H9 (cell line): ENCODE measurements around the gene PC. TPM values are rescaled to one million over a fixed set of nuclear protein-coding genes. Genes with fewer than 3 reads are reported as not detected.
"Not testable (repeated sequence)": the region's sequence is repeated elsewhere in the genome, so short reads cannot be mapped to it uniquely, and the experiment has no call there.

Experiments
- DNase-seq: peaks from one replicate; pipeline ENCODE4 v3.0.0-alpha.2; 2017
- H2AFZ ChIP-seq: one replicate; pipeline ENCODE4 v1.6.1; 2013; ENCODE audit warnings: mild to moderate bottlenecking, low read length, control low read depth, moderate library complexity
- H2AK5ac ChIP-seq: 2 replicates; pipeline ENCODE4 v1.6.1; 2013; ENCODE audit warnings: low read length, control low read depth, mixed read lengths; ENCODE audit not compliant: insufficient read length
- H2BK120ac ChIP-seq: one replicate; pipeline ENCODE4 v1.6.1; 2013; ENCODE audit warnings: low read depth, mild to moderate bottlenecking, low read length, control low read depth, inconsistent platforms; ENCODE audit not compliant: poor library complexity, severe bottlenecking
- H2BK12ac ChIP-seq: 2 replicates; pipeline ENCODE4 v1.6.1; 2013; ENCODE audit warnings: low read length, control low read depth, mixed read lengths, low read depth; ENCODE audit not compliant: insufficient read length
- H2BK15ac ChIP-seq: 2 replicates; pipeline ENCODE4 v1.6.1; 2013; ENCODE audit warnings: low read depth, low read length, control low read depth
- H2BK20ac ChIP-seq: one replicate; pipeline ENCODE4 v1.6.1; 2013; ENCODE audit warnings: low read depth, mild to moderate bottlenecking, low read length, control low read depth, inconsistent platforms; ENCODE audit not compliant: poor library complexity, severe bottlenecking
- H2BK5ac ChIP-seq: 2 replicates; pipeline ENCODE4 v1.6.1; 2013; ENCODE audit warnings: low read length, control low read depth, mixed read lengths; ENCODE audit not compliant: insufficient read length
- H3K14ac ChIP-seq: 2 replicates; pipeline ENCODE4 v1.6.1; 2013; ENCODE audit warnings: low read length, control low read depth; ENCODE audit not compliant: insufficient read depth
- H3K18ac ChIP-seq: 2 replicates; pipeline ENCODE4 v1.6.1; 2013; ENCODE audit warnings: low read depth, mild to moderate bottlenecking, mixed read lengths, low read length, control low read depth; ENCODE audit not compliant: insufficient read length
- H3K23ac ChIP-seq: 2 replicates; pipeline ENCODE4 v1.6.1; 2013; ENCODE audit warnings: low read length, control low read depth, mixed read lengths, low read depth; ENCODE audit not compliant: insufficient read length
- H3K23me2 ChIP-seq: 2 replicates; pipeline ENCODE4 v1.6.1; 2013; ENCODE audit warnings: low read depth, mild to moderate bottlenecking, mixed read lengths, low read length, control low read depth; ENCODE audit not compliant: insufficient read length, poor library complexity, severe bottlenecking
- H3K27ac ChIP-seq: 2 replicates; pipeline ENCODE4 v1.5.1; 2013; ENCODE audit warnings: low read length, control low read depth, mixed read lengths, low read depth; ENCODE audit not compliant: insufficient read length
- H3K27me3 ChIP-seq: 2 replicates; pipeline ENCODE4 v1.6.1; 2013; ENCODE audit warnings: low read length, control low read depth, inconsistent platforms; ENCODE audit not compliant: insufficient read depth
- H3K4ac ChIP-seq: 2 replicates; pipeline ENCODE4 v1.6.1; 2013; ENCODE audit warnings: low read depth, mild to moderate bottlenecking, control low read depth, inconsistent platforms, low read length, moderate library complexity
- H3K4me1 ChIP-seq: 2 replicates; pipeline ENCODE4 v1.6.1; 2013; ENCODE audit warnings: low read length, control low read depth, inconsistent platforms; ENCODE audit not compliant: insufficient read depth
- H3K4me2 ChIP-seq: 2 replicates; pipeline ENCODE4 v1.6.1; 2013; ENCODE audit warnings: low read length, control low read depth, mixed read lengths; ENCODE audit not compliant: insufficient read length, insufficient read depth
- H3K56ac ChIP-seq: 2 replicates; pipeline ENCODE4 v1.6.1; 2013; ENCODE audit warnings: low read depth, mild to moderate bottlenecking, mixed read lengths, low read length, control low read depth; ENCODE audit not compliant: insufficient read length
- H3K79me1 ChIP-seq: 2 replicates; pipeline ENCODE4 v1.6.1; 2013; ENCODE audit warnings: low read depth, mild to moderate bottlenecking, moderate library complexity, low read length, control low read depth, inconsistent platforms; ENCODE audit not compliant: insufficient read depth, poor library complexity, severe bottlenecking
- H3K79me2 ChIP-seq: 2 replicates; pipeline ENCODE4 v1.6.1; 2013; ENCODE audit warnings: low read length, control low read depth, inconsistent platforms; ENCODE audit not compliant: insufficient read depth
- H3K9ac ChIP-seq: 2 replicates; pipeline ENCODE4 v1.6.1; 2013; ENCODE audit warnings: low read length, control low read depth, mixed read lengths; ENCODE audit not compliant: insufficient read length; ENCODE audit errors: extremely low read depth
- H3K9me3 ChIP-seq: one replicate; pipeline ENCODE4 v1.6.1; 2013; ENCODE audit warnings: low read depth, low read length, inconsistent platforms; ENCODE audit not compliant: control insufficient read depth
- H3T11ph ChIP-seq: one replicate; pipeline ENCODE4 v1.6.1; 2013; ENCODE audit warnings: mild to moderate bottlenecking, low read length, control low read depth, inconsistent platforms
- H4K20me1 ChIP-seq: one replicate; pipeline ENCODE4 v1.6.1; 2013; ENCODE audit not compliant: control insufficient read depth, insufficient read length, insufficient read depth
- H4K5ac ChIP-seq: 2 replicates; pipeline ENCODE4 v1.6.1; 2013; ENCODE audit warnings: low read depth, mild to moderate bottlenecking, mixed read lengths, low read length, control low read depth; ENCODE audit not compliant: insufficient read length
- H4K8ac ChIP-seq: replicated peaks from 2 replicates; pipeline ENCODE4 v1.6.1; 2013; ENCODE audit warnings: low read length, control low read depth, mixed read lengths, low read depth; ENCODE audit not compliant: insufficient read length
- H4K91ac ChIP-seq: 2 replicates; pipeline ENCODE4 v1.6.1; 2013; ENCODE audit warnings: low read depth, mild to moderate bottlenecking, moderate library complexity, mixed read lengths, low read length, control low read depth; ENCODE audit not compliant: insufficient read length
- H3K27ac Mint-ChIP-seq, 3 experiments: 2 replicates in 2 of 3; 3 replicates in 1 of 3; pipeline ENCODE4 v1.8.0; 2020 to 2021; ENCODE audit warnings: mixed read lengths in 3 of 3, mild to moderate bottlenecking in 1 of 3, moderate library complexity in 1 of 3
- H3K27me3 Mint-ChIP-seq: 2 replicates; pipeline ENCODE4 v1.8.0; 2021; ENCODE audit warnings: low read depth, mild to moderate bottlenecking, moderate library complexity, mixed read lengths
- H3K36me3 Mint-ChIP-seq, 3 experiments: 2 replicates in 2 of 3; 3 replicates in 1 of 3; pipeline ENCODE4 v1.8.0; 2020 to 2021; ENCODE audit warnings: low read depth in 3 of 3, mixed read lengths in 3 of 3; ENCODE audit not compliant: insufficient read depth in 1 of 3
- H3K4me1 Mint-ChIP-seq, 2 experiments: 2 replicates each; pipeline ENCODE4 v1.8.0; 2020; ENCODE audit warnings: mixed read lengths in 2 of 2
- H3K4me3 Mint-ChIP-seq, 2 experiments: 2 replicates in 1 of 2; 3 replicates in 1 of 2; pipeline ENCODE4 v1.8.0; 2020 to 2021; ENCODE audit warnings: mild to moderate bottlenecking in 2 of 2, mixed read lengths in 2 of 2, moderate library complexity in 1 of 2
- H3K9me3 Mint-ChIP-seq, 2 experiments: 2 replicates in 1 of 2; 3 replicates in 1 of 2; pipeline ENCODE4 v1.8.0; 2020; ENCODE audit warnings: mild to moderate bottlenecking in 2 of 2, mixed read lengths in 2 of 2, moderate library complexity in 1 of 2
- WGBS: extraction: QIAGEN DNeasy Blood & Tissue Kit; methylation state at CpG from one replicate; pipeline ENCODE4 v1.1.7; 2013; ENCODE audit warnings: missing lambda C conversion rate, low lambda C conversion rate, mixed read lengths; ENCODE audit not compliant: insufficient read length; ENCODE audit errors: extremely low coverage; 5-methylcytosine and 5-hydroxymethylcytosine counted together
- total RNA-seq: library from RNA; stranded (reverse); gene quantifications from 2 replicates; pipeline ENCODE4 v1.2.1, GENCODE V29; 2021
- TF ChIP-seq, protein P1 (sequence below): fragments of 200-600 bp; sonication (generic); conservative IDR thresholded peaks from 3 replicates; pipeline ENCODE4 v1.8.0; 2021; ENCODE audit warnings: antibody characterized with exemption, mild to moderate bottlenecking

PC gene
- total RNA-seq, 1 experiment from 2014 or later, result 32.6 TPM

DNA sequence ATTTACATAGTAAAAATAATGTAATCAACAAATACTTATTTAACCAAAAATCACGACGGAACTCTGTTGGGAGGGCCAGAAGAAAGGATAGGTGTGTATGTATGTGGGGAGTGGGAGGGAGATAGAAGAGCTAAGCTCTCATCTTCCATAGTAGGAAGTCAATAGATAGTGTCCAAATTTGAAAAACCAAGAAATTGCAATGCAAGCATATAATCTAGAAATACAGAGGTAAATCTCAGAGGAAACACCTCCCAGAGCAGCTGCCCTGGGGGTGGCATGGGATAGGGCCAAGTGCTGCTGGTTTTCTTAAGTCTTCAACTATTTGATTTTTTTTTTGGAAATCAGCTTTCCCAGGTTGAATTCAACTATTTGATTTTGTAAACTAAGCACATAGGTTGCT lies 33.9 kb upstream of the PC start:
- H2BK5ac ChIP-seq, result no peak overlapping the region
- H3K79me1 ChIP-seq, result no peaks in the 10 kb centered on the region
- H2BK20ac ChIP-seq, result no peak overlapping the region
- no peaks in the 10 kb centered on the region for H3K27me3 ChIP-seq
- peaks cover 0 to 8% (median 0%) of the 10 kb centered on the region in 3 experiments; a peak in 2 of 7 replicates for H3K36me3 Mint-ChIP-seq
- no peak overlapping the region for H3K14ac ChIP-seq
- H3K4me2 ChIP-seq, result no peak overlapping the region
- H2BK120ac ChIP-seq, result no peak overlapping the region
- H3K9ac ChIP-seq, result no peak overlapping the region
- no peak overlapping the region for H3K56ac ChIP-seq
- H4K91ac ChIP-seq, result no peak overlapping the region
- H4K5ac ChIP-seq, result no peak overlapping the region
- H3K23me2 ChIP-seq, result peaks cover 2% of the 10 kb centered on the region
- H3K27ac Mint-ChIP-seq, result no peak overlapping the region
- H3K79me2 ChIP-seq, result no peaks in the 10 kb centered on the region
- no peaks in the 10 kb centered on the region for H4K20me1 ChIP-seq
- peaks cover 12 to 14% of the 10 kb centered on the region in 2 experiments for H3K4me1 Mint-ChIP-seq
- TF ChIP-seq, protein P1, sequence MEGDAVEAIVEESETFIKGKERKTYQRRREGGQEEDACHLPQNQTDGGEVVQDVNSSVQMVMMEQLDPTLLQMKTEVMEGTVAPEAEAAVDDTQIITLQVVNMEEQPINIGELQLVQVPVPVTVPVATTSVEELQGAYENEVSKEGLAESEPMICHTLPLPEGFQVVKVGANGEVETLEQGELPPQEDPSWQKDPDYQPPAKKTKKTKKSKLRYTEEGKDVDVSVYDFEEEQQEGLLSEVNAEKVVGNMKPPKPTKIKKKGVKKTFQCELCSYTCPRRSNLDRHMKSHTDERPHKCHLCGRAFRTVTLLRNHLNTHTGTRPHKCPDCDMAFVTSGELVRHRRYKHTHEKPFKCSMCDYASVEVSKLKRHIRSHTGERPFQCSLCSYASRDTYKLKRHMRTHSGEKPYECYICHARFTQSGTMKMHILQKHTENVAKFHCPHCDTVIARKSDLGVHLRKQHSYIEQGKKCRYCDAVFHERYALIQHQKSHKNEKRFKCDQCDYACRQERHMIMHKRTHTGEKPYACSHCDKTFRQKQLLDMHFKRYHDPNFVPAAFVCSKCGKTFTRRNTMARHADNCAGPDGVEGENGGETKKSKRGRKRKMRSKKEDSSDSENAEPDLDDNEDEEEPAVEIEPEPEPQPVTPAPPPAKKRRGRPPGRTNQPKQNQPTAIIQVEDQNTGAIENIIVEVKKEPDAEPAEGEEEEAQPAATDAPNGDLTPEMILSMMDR, result no peak
- no peaks in the 10 kb centered on the region for H3K9me3 ChIP-seq
- no peak for DNase-seq
- H3K4me3 Mint-ChIP-seq, result no peak overlapping the region
- no peak overlapping the region for H3K27ac ChIP-seq
- no peak overlapping the region for H2BK15ac ChIP-seq
- no peak overlapping the region for H2BK12ac ChIP-seq
- H3K23ac ChIP-seq, result no peak overlapping the region
- H2AK5ac ChIP-seq, result no peak overlapping the region
- no peak overlapping the region for H3K4ac ChIP-seq
- H3K4me1 ChIP-seq, result peaks cover 9% of the 10 kb centered on the region; the same call in 1 of the 2 replicates
- no peak overlapping the region for H3T11ph ChIP-seq
- WGBS, result no CpG with 5 or more reads among the region's 2 CpGs
- no peak overlapping the region for H4K8ac ChIP-seq
- 0 out of 2 replicates have a peak, but pooled peaks cover 2% of the 10 kb centered on the region for H3K27me3 Mint-ChIP-seq
- no peak overlapping the region for H3K18ac ChIP-seq
- H3K9me3 Mint-ChIP-seq, result no peaks in the 10 kb centered on the region; a peak in 2 of 5 replicates
- no peak overlapping the region for H2AFZ ChIP-seq

DNA sequence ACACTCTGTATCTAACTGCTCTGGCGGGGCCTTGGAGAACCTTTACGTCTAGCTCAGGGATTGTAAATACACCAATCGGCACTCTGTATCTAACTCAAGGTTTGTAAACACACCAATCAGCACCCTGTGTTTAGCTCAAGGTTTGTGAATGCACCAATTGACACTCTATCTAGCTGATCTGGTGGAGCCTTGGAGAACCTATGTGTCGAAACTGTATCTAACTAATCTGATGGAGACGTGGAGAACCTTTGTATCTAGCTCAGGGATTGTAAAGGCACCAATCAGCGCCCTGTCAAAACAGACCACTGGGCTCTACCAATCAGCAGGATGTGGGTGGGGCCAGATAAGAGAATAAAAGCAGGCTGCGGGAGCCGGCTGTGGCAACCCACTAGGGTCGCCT lies 31.2 kb upstream of the PC start:
- H3K27me3 Mint-ChIP-seq, H3K14ac ChIP-seq, H3K9ac ChIP-seq, H3K36me3 Mint-ChIP-seq, H2BK120ac ChIP-seq, H3K27me3 ChIP-seq, H4K8ac ChIP-seq, H2AK5ac ChIP-seq, DNase-seq, H3K79me1 ChIP-seq, H3K4ac ChIP-seq, H2BK20ac ChIP-seq, H3K4me3 Mint-ChIP-seq, H3K18ac ChIP-seq, H3K9me3 Mint-ChIP-seq, H2AFZ ChIP-seq, H4K91ac ChIP-seq, H3K27ac Mint-ChIP-seq, H3K4me1 ChIP-seq, H3K9me3 ChIP-seq, H3K23ac ChIP-seq, H3T11ph ChIP-seq, H3K79me2 ChIP-seq, H2BK15ac ChIP-seq, H2BK5ac ChIP-seq, H3K23me2 ChIP-seq, H3K56ac ChIP-seq, H2BK12ac ChIP-seq, H3K4me2 ChIP-seq, H4K5ac ChIP-seq, H3K27ac ChIP-seq, H4K20me1 ChIP-seq: not testable (repeated sequence)
- no CpG with 5 or more reads among the region's 9 CpGs for WGBS
- peaks cover 17 to 22% of the 10 kb centered on the region in 2 experiments for H3K4me1 Mint-ChIP-seq
